Mesendoderm (in vitro differentiated cells): ENCODE results near the gene FUS.

Source experiments
- DNase-seq: peaks from one replicate; pipeline ENCODE4 v3.0.0; 2013
- H2AK5ac ChIP-seq: 2 replicates; pipeline ENCODE4 v1.6.1; 2013; ENCODE audit warnings: low read length, inconsistent platforms
- H2BK120ac ChIP-seq: 2 replicates; pipeline ENCODE4 v1.6.1; 2013; ENCODE audit warnings: low read depth, mild to moderate bottlenecking, low read length, moderate library complexity, mixed read lengths
- H2BK15ac ChIP-seq: replicated peaks from 2 replicates; pipeline ENCODE4 v1.6.1; 2013; ENCODE audit warnings: low read depth, mild to moderate bottlenecking, moderate library complexity
- H2BK5ac ChIP-seq: 2 replicates; pipeline ENCODE4 v1.6.1; 2013; ENCODE audit warnings: low read length, inconsistent platforms
- H3K18ac ChIP-seq: 2 replicates; pipeline ENCODE4 v1.6.1; 2013; ENCODE audit warnings: mild to moderate bottlenecking, low read length, mixed read lengths
- H3K23ac ChIP-seq: one replicate; pipeline ENCODE4 v1.6.1; 2013; ENCODE audit warnings: low read length
- H3K27ac ChIP-seq: 2 replicates; pipeline ENCODE4 v1.5.1; 2013; ENCODE audit warnings: low read depth, mild to moderate bottlenecking, inconsistent platforms, low read length, moderate library complexity
- H3K27me3 ChIP-seq: 2 replicates; pipeline ENCODE4 v1.6.1; 2013; ENCODE audit warnings: low read length, control low read depth, mild to moderate bottlenecking, inconsistent platforms; ENCODE audit not compliant: insufficient read depth, poor library complexity
- H3K36me3 ChIP-seq: 2 replicates; pipeline ENCODE4 v1.6.1; 2013; ENCODE audit warnings: low read length, inconsistent platforms; ENCODE audit not compliant: control insufficient read depth, insufficient read depth
- H3K4ac ChIP-seq: one replicate; pipeline ENCODE4 v1.6.1; 2013; ENCODE audit warnings: low read depth, mild to moderate bottlenecking, low read length, moderate library complexity
- H3K4me1 ChIP-seq: 2 replicates; pipeline ENCODE4 v1.6.1; 2013; ENCODE audit warnings: low read depth, low read length, inconsistent platforms; ENCODE audit not compliant: control insufficient read depth
- H3K4me2 ChIP-seq: 2 replicates; pipeline ENCODE4 v1.6.1; 2013; ENCODE audit warnings: low read length
- H3K4me3 ChIP-seq: 2 replicates; pipeline ENCODE4 v1.5.1; 2013; ENCODE audit warnings: mild to moderate bottlenecking, low read length
- H3K56ac ChIP-seq: one replicate; pipeline ENCODE4 v1.6.1; 2013; ENCODE audit warnings: low read length
- H3K79me1 ChIP-seq: 2 replicates; pipeline ENCODE4 v1.6.1; 2013; ENCODE audit warnings: low read length, inconsistent platforms
- H3K79me2 ChIP-seq: 2 replicates; pipeline ENCODE4 v1.6.1; 2013; ENCODE audit warnings: mild to moderate bottlenecking, low read length; ENCODE audit not compliant: control insufficient read depth, insufficient read depth
- H3K9ac ChIP-seq: 2 replicates; pipeline ENCODE4 v1.6.1; 2013; ENCODE audit warnings: low read length, inconsistent platforms
- H4K5ac ChIP-seq: one replicate; pipeline ENCODE4 v1.6.1; 2013; ENCODE audit warnings: low read length
- H4K8ac ChIP-seq: one replicate; pipeline ENCODE4 v1.6.1; 2013; ENCODE audit warnings: low read depth, mild to moderate bottlenecking, control low read depth, low read length, moderate library complexity
- WGBS: extraction: QIAGEN DNeasy Blood & Tissue Kit; methylation state at CpG from one replicate; pipeline ENCODE4 v1.1.7; 2013; ENCODE audit warnings: low lambda C conversion rate, missing lambda C conversion rate; ENCODE audit not compliant: insufficient coverage; ENCODE audit errors: extremely low coverage; 5-methylcytosine and 5-hydroxymethylcytosine counted together

FUS gene

GRCh38 chr16:31179219-31179746, 656 bp upstream of the FUS start:
- Histone ChIP-seq H3K27ac (peak overlapping the region; percentile 69), H3K4ac (peak overlapping the region; percentile 75), H2BK15ac (no peak overlapping the region), H2BK120ac (no peak overlapping the region), H3K36me3 (peaks cover 10% of the 10 kb centered on the region), H3K23ac (no peak overlapping the region), H3K79me1 (peaks cover 6% of the 10 kb centered on the region), H3K56ac (peak overlapping the region; percentile 99), H4K8ac (no peak overlapping the region), H3K9ac (peak overlapping the region; percentile 98), H3K27me3 (no peaks in the 10 kb centered on the region), H3K4me3 (peak overlapping the region; percentile 91), H4K5ac (no peak overlapping the region), H3K4me1 (peaks cover 4% of the 10 kb centered on the region), H3K4me2 (peak overlapping the region; percentile 22), H2AK5ac (no peak overlapping the region), H3K18ac (peak overlapping the region; percentile 78), H3K79me2 (peaks cover 43% of the 10 kb centered on the region), H2BK5ac (peak overlapping the region; percentile 92)
- WGBS = no CpG with 5 or more reads among the region's 27 CpGs
- no peak for DNase-seq

GRCh38 chr16:31181102-31181830, 1.3 kb downstream of the FUS start:
- peaks cover 13% of the 10 kb centered on the region for H3K79me1 ChIP-seq
- peak overlapping the region; percentile 99 for H3K9ac ChIP-seq
- H3K4me3 ChIP-seq = peak overlapping the region; percentile 99
- H3K4me2 ChIP-seq = peak overlapping the region; percentile 35
- peaks cover 4% of the 10 kb centered on the region for H3K4me1 ChIP-seq
- H3K79me2 ChIP-seq = peaks cover 61% of the 10 kb centered on the region
- H2AK5ac ChIP-seq = peak overlapping the region; percentile 44
- peak overlapping the region; percentile 97 for H3K56ac ChIP-seq
- no peak overlapping the region for H4K8ac ChIP-seq
- no peaks in the 10 kb centered on the region for H3K27me3 ChIP-seq
- H2BK15ac ChIP-seq = no peak overlapping the region
- H3K4ac ChIP-seq = peak overlapping the region; percentile 56
- H3K23ac ChIP-seq = peak overlapping the region; percentile 50
- DNase-seq = peak; percentile 41
- H4K5ac ChIP-seq = no peak overlapping the region
- H3K36me3 ChIP-seq = peaks cover 21% of the 10 kb centered on the region
- H2BK120ac ChIP-seq = no peak overlapping the region
- peak overlapping the region; percentile 45 for H3K18ac ChIP-seq
- no peak overlapping the region for H3K27ac ChIP-seq
- H2BK5ac ChIP-seq = no peak overlapping the region
- no CpG with 5 or more reads among the region's 31 CpGs for WGBS

GRCh38 chr16:31182391-31182790, 2.5 kb downstream of the FUS start:
- Histone ChIP-seq H3K23ac (no peak overlapping the region), H3K18ac (no peak overlapping the region), H2BK5ac (no peak overlapping the region), H3K27ac (no peak overlapping the region), H3K79me1 (peaks cover 21% of the 10 kb centered on the region), H3K4me2 (peak overlapping the region; percentile 21), H3K36me3 (peaks cover 28% of the 10 kb centered on the region), H2BK120ac (no peak overlapping the region), H4K8ac (no peak overlapping the region), H3K79me2 (peaks cover 72% of the 10 kb centered on the region), H4K5ac (no peak overlapping the region), H3K4me1 (peaks cover 4% of the 10 kb centered on the region), H2AK5ac (no peak overlapping the region), H3K4ac (no peak overlapping the region), H3K56ac (peak overlapping the region; percentile 54), H3K9ac (peak overlapping the region; percentile 99), H3K27me3 (no peaks in the 10 kb centered on the region), H3K4me3 (peak overlapping the region; percentile 0), H2BK15ac (no peak overlapping the region)
- no CpG with 5 or more reads among the region's 7 CpGs for WGBS
- no peak for DNase-seq

GRCh38 chr16:31183432-31184428, 3.8 kb downstream of the FUS start:
- no peak overlapping the region for H3K4ac ChIP-seq
- H3K4me2 ChIP-seq = no peak overlapping the region
- H3K4me1 ChIP-seq = peaks cover 4% of the 10 kb centered on the region
- H3K56ac ChIP-seq = peak overlapping the region; percentile 22
- no peak for DNase-seq
- H3K79me1 ChIP-seq = peaks cover 28% of the 10 kb centered on the region
- peak overlapping the region; percentile 50 for H3K9ac ChIP-seq
- H3K4me3 ChIP-seq = no peak overlapping the region
- no peak overlapping the region for H2BK120ac ChIP-seq
- peak overlapping the region; percentile 37 for H3K23ac ChIP-seq
- no peak overlapping the region for H4K8ac ChIP-seq
- H3K27ac ChIP-seq = no peak overlapping the region
- H2BK5ac ChIP-seq = no peak overlapping the region
- H3K79me2 ChIP-seq = peaks cover 82% of the 10 kb centered on the region
- no CpG with 5 or more reads among the region's 10 CpGs for WGBS
- H3K18ac ChIP-seq = no peak overlapping the region
- peaks cover 33% of the 10 kb centered on the region for H3K36me3 ChIP-seq
- no peak overlapping the region for H2BK15ac ChIP-seq
- no peaks in the 10 kb centered on the region for H3K27me3 ChIP-seq
- H4K5ac ChIP-seq = no peak overlapping the region
- H2AK5ac ChIP-seq = no peak overlapping the region

GRCh38 chr16:31184888-31185287, 4.9 kb downstream of the FUS start:
- Histone ChIP-seq H3K27me3 (no peaks in the 10 kb centered on the region), H3K56ac (no peak overlapping the region), H3K9ac (no peak overlapping the region), H3K18ac (no peak overlapping the region), H4K5ac (no peak overlapping the region), H3K36me3 (peaks cover 41% of the 10 kb centered on the region), H3K23ac (no peak overlapping the region), H3K27ac (no peak overlapping the region), H3K4ac (no peak overlapping the region), H3K4me2 (no peak overlapping the region), H3K4me3 (no peak overlapping the region), H4K8ac (no peak overlapping the region), H3K79me1 (peaks cover 32% of the 10 kb centered on the region), H2BK5ac (no peak overlapping the region), H3K4me1 (peaks cover 4% of the 10 kb centered on the region), H3K79me2 (peaks cover 86% of the 10 kb centered on the region), H2AK5ac (no peak overlapping the region), H2BK15ac (no peak overlapping the region), H2BK120ac (no peak overlapping the region)
- DNase-seq = no peak
- WGBS = no CpG with 5 or more reads among the region's 14 CpGs
